ENCODE results near the gene SLC26A2. TPM values are rescaled to one million over a fixed set of nuclear protein-coding genes. Genes with fewer than 3 reads are reported as not detected.

Gene SLC26A2
- total and polyA plus RNA-seq, 4 donors, result 0.43 to 6.1 (median 1.6) TPM

- no peaks in the 10 kb centered on the region for H3K36me3 ChIP-seq (ENCODE audit: control insufficient read depth in 4 of 4, insufficient read depth in 3 of 4, low read depth in 1 of 4, low read length in 3 of 4)
- 58% methylated on average over 2 of the region's 2 CpGs for WGBS
- TF ChIP-seq EGR1 (IDR thresholded peaks at IDR 0.05; ENCODE audit: low read depth in 2 of 2), result no peak
- TF ChIP-seq FOXA2 (IDR thresholded peaks at IDR 0.05), result no peak
- no peak for TF ChIP-seq RAD21 (IDR thresholded peaks at IDR 0.05)
- no peak for TF ChIP-seq YY1 (IDR thresholded peaks at IDR 0.05)
- TF ChIP-seq NR2F2 (IDR thresholded peaks at IDR 0.05), result no peak
- no peak for TF ChIP-seq RXRA (IDR thresholded peaks at IDR 0.05)
- TF ChIP-seq HNF4G (IDR thresholded peaks at IDR 0.05), result no peak
- no peak for TF ChIP-seq FOXA1 (IDR thresholded peaks at IDR 0.05)
- TF ChIP-seq SP1 (IDR thresholded peaks at IDR 0.05), result no peak
- no peak for TF ChIP-seq ZBTB33 (IDR thresholded peaks at IDR 0.05)
- no peak for TF ChIP-seq JUND (IDR thresholded peaks at IDR 0.05)
- H3K9ac ChIP-seq (ENCODE audit: low read depth in 1 of 2, low read length in 2 of 2), result no peak overlapping the region
- H3K4me1 ChIP-seq (ENCODE audit: control insufficient read depth in 4 of 4, insufficient read depth in 4 of 4, low read length in 3 of 4), result no peaks in the 10 kb centered on the region
- DNase-seq (ENCODE audit: low spot score), result no peak
- H3K9me3 ChIP-seq (ENCODE audit: control insufficient read depth in 4 of 4, low read length in 3 of 4), result no peaks in the 10 kb centered on the region
- H3K27ac ChIP-seq (ENCODE audit: low read depth in 1 of 2, low read length in 2 of 2), result no peak overlapping the region
- no peaks in the 10 kb centered on the region for H3K27me3 ChIP-seq (ENCODE audit: control insufficient read depth in 4 of 4, insufficient read depth in 4 of 4, low read length in 3 of 4)
- no peak overlapping the region for H3K4me3 ChIP-seq (ENCODE audit: low read depth in 1 of 3, low read length in 3 of 3)
Observed at GRCh38 chr5:149975409-149975808, 14.9 kb downstream of the SLC26A2 start.

- DNase-seq (ENCODE audit: low spot score), result no peak
- Histone ChIP-seq H3K9me3 (ENCODE audit: control insufficient read depth in 4 of 4, low read length in 3 of 4) (no peaks in the 10 kb centered on the region), H3K27me3 (ENCODE audit: control insufficient read depth in 4 of 4, insufficient read depth in 4 of 4, low read length in 3 of 4) (no peaks in the 10 kb centered on the region), H3K4me1 (ENCODE audit: control insufficient read depth in 4 of 4, insufficient read depth in 4 of 4, low read length in 3 of 4) (no peaks in the 10 kb centered on the region), H3K36me3 (ENCODE audit: control insufficient read depth in 4 of 4, insufficient read depth in 3 of 4, low read depth in 1 of 4, low read length in 3 of 4) (no peaks in the 10 kb centered on the region), H3K4me3 (ENCODE audit: low read depth in 1 of 3, low read length in 3 of 3) (no peak overlapping the region), H3K9ac (ENCODE audit: low read depth in 1 of 2, low read length in 2 of 2) (no peak overlapping the region), H3K27ac (ENCODE audit: low read depth in 1 of 2, low read length in 2 of 2) (no peak overlapping the region)
- TF ChIP-seq ATF3 (IDR thresholded peaks at IDR 0.05) (no peak), RAD21 (IDR thresholded peaks at IDR 0.05) (no peak), GABPA (IDR thresholded peaks at IDR 0.05 in 1 of 2, conservative IDR thresholded peaks at IDR 0.05 in 1 of 2) (no peak), HNF4G (IDR thresholded peaks at IDR 0.05) (no peak)
- TF ChIP-seq, protein P1, sequence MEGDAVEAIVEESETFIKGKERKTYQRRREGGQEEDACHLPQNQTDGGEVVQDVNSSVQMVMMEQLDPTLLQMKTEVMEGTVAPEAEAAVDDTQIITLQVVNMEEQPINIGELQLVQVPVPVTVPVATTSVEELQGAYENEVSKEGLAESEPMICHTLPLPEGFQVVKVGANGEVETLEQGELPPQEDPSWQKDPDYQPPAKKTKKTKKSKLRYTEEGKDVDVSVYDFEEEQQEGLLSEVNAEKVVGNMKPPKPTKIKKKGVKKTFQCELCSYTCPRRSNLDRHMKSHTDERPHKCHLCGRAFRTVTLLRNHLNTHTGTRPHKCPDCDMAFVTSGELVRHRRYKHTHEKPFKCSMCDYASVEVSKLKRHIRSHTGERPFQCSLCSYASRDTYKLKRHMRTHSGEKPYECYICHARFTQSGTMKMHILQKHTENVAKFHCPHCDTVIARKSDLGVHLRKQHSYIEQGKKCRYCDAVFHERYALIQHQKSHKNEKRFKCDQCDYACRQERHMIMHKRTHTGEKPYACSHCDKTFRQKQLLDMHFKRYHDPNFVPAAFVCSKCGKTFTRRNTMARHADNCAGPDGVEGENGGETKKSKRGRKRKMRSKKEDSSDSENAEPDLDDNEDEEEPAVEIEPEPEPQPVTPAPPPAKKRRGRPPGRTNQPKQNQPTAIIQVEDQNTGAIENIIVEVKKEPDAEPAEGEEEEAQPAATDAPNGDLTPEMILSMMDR (IDR thresholded peaks at IDR 0.05; ENCODE audit: low read depth, low read length, missing input control), result no peak
- 34% methylated on average over 1 of the region's 1 CpG for whole genome bisulfite sequencing
Observed at GRCh38 chr5:149979896-149980295, 19.3 kb downstream of the SLC26A2 start.

GRCh38 chr5:149981206-149981605 lies 20.6 kb downstream of the SLC26A2 start:
- DNase-seq (ENCODE audit: low spot score), result no peak
- H3K4me1 ChIP-seq (ENCODE audit: control insufficient read depth in 4 of 4, insufficient read depth in 4 of 4, low read length in 3 of 4), result no peaks in the 10 kb centered on the region
- H3K27me3 ChIP-seq (ENCODE audit: control insufficient read depth in 4 of 4, insufficient read depth in 4 of 4, low read length in 3 of 4), result no peaks in the 10 kb centered on the region
- no peaks in the 10 kb centered on the region for H3K36me3 ChIP-seq (ENCODE audit: control insufficient read depth in 4 of 4, insufficient read depth in 3 of 4, low read depth in 1 of 4, low read length in 3 of 4)
- H3K27ac ChIP-seq (ENCODE audit: low read depth in 1 of 2, low read length in 2 of 2), result no peak overlapping the region
- H3K9me3 ChIP-seq (ENCODE audit: control insufficient read depth in 4 of 4, low read length in 3 of 4), result no peaks in the 10 kb centered on the region
- 95% methylated on average over 3 of the region's 3 CpGs for WGBS
- no peak overlapping the region for H3K9ac ChIP-seq (ENCODE audit: low read depth in 1 of 2, low read length in 2 of 2)
- TF ChIP-seq YY1 (IDR thresholded peaks at IDR 0.05), result no peak
- H3K4me3 ChIP-seq (ENCODE audit: low read depth in 1 of 3, low read length in 3 of 3), result no peak overlapping the region
